Central memory CD4-positive, alpha-beta T cell (primary cell): ENCODE data around the gene CABP2.
A peak's percentile ranks its signal among the peaks of the same experiment; 100 is the strongest.
"Not testable (repeated sequence)": the region's sequence is repeated elsewhere in the genome, so short reads cannot be mapped to it uniquely, and the experiment has no call there.

Source experiments
- DNase-seq: peaks from one replicate; pipeline ENCODE4 v3.0.0; 2022

The CABP2 gene

DNA sequence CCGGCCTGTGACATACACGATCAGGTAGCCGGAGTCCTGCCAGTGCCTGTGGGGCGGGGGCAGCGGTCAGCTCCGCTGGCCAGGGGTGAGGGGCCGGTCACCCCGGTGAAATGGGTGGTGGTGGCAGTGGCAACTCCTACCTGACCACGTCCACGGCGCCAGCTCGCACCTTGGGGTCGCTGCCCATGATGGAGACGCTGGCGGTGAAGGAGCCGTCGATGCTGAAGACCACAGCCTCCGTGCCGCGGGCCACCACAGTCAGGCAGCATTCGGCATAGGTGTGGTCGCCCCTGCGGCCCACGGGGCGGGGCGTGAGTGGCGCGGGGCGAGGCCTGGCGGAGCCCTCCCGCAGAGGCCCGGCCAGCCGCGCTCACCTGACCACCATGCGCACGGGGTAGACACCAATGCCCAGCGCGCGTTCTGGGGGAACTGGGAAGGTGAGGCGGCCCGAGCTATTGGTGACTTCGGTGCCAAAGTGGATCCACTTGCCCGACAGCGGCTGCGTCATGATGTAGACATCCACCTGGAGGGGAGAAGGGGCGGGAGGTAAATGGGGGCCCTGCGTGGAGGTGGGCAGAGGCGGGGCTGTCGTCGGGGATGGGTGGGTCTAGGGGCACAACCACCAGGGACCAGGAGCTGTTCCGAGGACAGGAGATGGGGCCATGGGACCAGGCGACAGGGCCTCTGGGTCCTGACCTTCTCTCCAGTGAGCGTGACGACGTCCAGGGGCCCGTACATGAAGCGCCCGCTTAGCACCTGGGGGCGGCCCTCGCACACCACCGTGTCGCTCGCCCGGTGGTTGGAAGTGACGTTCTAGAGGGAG lies 29.5 kb downstream of the CABP2 start:
- no peak for DNase-seq

DNA sequence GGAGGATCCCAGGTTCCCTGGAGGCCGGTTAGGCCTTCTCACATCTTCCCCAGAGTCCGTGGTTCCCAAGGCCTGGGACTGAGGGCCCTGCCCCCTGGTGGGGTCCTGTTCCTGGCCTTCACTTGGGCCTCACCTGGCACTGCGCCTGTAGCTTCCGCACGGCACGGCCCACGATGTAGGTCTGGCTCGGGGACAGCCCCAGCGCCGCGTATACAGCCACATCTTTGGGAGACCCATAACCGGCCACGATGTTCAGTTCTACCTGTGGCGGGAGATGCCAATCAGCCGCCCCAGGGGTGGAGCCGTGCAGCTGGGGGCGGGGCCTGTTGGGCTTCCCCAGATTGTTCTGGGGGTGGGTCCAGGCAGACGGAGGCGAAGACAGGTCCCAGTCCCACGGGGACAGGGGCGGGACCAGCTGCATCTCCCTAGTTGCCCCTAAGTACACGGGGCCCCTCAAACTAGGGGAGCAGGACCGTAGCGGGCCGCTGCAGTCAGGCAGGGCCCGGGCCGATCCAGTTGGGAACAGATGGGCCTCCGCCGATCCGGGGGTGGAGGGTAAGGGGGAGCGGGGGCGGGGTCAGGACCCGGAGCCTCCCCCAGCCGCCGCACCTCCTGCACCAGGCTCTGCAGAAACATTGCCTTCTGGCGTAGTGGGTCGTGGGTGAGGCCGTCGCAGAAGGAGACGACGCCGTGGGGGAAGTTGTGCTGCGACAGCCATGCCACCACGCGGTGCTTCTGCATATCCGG lies 30.3 kb downstream of the CABP2 start:
- no peak for DNase-seq

DNA sequence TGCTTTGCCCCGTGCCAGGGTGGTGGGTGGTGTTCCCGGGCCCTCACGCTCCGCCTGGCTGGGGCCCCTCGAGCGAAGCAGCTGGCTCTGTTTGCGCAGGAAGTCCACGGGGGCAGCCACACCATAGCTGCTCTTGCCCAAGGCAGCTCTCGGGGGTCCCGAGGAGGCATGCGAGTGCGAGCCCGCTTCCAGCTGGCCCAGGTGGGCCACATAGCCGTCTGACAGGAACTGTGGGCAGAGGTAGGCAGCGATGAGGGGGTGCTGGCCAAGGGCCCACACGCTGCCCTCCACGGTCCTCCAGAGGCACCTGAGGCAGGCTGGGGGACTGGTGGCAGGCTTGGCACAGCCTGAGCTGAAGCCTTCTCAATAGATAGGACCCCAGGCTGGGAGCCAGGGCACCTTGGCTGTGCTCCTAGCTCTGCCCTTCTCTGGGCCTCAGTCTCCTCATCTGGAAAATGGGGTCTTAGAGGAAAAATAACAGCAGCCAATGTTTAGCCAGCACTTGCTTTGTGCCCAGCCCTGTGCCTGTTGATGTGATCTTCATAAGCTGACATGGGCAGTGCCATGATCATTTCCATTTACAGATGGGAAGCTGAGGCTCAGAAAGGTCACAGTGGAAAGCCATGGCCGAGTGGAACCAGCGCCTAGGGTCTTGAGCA lies 31.0 kb downstream of the CABP2 start:
- no peak for DNase-seq

DNA sequence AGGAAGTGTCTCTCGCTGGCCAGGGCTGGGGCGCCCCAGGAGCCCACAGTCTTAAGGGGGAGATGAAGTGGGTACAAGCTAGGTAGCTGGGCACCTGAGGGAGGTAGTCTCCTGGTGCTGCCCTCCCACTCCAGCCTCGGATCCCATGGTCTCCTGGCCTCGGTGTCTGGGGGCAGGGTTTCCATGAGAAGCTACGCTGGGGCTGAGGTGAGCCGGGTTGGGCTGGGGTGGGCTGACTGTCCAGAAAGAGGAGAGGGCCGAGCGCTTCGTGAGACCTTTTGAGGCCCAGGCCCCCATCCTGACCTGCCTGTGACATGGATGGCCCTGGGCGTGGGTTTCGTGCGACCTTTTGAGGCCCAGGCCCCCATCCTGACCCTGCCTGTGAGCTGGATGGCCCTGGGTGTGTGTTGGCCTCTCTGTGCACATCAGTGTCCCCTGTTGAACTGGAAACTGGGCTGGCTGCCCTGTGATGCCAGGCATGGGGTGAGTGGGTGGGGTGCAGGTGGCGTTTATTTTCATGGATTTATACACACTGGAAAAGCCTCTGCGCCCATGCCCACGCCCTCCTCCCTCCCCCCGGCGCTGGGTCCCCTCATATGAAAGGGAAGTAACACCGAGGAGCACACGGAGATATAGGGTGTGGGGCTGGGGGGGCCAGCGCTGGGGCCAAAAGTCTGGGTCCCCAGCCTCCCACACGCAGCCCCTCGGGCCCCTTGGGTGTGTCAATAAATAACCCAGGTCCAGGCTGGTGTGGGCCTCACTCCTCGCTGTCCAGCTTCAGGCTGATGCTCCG lies 31.8 kb downstream of the CABP2 start:
- DNase-seq = no peak

DNA sequence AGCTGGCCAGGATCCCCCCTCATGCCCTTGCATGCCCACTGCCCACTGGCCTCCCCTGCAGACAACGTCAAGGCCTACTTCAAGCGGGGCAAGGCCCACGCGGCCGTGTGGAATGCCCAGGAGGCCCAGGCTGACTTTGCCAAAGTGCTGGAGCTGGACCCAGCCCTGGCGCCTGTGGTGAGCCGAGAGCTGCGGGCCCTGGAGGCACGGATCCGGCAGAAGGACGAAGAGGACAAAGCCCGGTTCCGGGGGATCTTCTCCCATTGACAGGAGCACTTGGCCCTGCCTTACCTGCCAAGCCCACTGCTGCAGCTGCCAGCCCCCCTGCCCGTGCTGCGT lies 32.5 kb downstream of the CABP2 start:
- DNase-seq = no peak

DNA sequence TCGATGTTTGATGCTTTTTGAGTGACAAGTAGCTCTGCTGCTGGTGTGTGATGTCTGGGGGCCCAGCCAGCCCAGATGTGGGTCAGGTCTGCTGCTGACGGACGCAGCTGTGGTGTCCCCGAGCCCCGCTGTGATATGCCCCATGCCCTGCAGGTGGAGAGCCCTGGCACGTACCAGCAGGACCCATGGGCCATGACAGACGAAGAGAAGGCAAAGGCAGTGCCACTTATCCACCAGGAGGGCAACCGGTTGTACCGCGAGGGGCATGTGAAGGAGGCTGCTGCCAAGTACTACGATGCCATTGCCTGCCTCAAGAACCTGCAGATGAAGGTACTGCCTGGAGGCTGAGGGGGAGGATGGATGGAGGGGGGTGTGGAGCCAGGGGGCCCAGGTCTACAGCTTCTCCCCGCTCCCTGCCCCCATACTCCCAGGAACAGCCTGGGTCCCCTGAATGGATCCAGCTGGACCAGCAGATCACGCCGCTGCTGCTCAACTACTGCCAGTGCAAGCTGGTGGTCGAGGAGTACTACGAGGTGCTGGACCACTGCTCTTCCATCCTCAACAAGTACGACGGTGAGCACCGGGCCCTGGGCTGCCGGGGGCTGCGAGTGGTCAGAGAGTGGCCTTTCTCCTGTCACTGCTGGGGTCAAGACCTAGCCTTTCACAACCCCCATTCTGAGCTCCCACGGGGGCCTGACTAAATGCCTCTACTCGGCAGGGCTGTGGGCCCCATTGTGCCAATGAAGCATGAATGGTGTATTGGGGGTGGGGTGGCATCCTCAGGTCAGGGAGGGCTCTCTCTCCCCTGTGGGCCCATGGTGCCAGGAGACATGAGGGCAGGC lies 33.1 kb downstream of the CABP2 start:
- no peak for DNase-seq

DNA sequence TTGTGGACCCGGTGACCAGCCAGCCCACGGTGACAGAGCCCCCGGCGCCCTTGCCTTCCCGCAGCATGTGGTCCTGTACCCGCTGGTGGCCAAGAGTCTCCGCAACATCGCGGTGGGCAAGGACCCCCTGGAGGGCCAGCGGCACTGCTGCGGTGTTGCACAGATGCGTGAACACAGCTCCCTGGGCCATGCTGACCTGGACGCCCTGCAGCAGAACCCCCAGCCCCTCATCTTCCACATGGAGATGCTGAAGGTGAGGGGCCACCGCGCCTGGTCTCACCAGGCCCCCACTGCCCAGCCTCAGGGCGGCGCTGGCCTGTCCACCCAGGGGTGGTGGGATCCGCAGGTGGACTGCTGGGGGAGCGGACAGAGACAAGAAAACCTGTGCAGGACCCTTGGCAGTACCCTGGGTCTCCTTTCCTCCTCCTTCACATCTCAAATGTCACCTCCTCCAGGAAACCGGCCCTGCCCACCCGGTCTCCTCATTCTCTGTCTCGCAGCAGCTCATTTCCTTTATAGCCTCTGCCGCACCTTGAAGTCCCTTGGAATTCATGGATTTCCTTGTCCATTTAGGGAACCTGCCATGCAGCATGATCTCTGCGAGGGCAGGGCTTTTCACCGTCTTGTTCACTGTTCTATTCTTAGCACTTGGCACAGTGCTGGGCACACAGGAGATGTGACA lies 33.9 kb downstream of the CABP2 start:
- no peak for DNase-seq

DNA sequence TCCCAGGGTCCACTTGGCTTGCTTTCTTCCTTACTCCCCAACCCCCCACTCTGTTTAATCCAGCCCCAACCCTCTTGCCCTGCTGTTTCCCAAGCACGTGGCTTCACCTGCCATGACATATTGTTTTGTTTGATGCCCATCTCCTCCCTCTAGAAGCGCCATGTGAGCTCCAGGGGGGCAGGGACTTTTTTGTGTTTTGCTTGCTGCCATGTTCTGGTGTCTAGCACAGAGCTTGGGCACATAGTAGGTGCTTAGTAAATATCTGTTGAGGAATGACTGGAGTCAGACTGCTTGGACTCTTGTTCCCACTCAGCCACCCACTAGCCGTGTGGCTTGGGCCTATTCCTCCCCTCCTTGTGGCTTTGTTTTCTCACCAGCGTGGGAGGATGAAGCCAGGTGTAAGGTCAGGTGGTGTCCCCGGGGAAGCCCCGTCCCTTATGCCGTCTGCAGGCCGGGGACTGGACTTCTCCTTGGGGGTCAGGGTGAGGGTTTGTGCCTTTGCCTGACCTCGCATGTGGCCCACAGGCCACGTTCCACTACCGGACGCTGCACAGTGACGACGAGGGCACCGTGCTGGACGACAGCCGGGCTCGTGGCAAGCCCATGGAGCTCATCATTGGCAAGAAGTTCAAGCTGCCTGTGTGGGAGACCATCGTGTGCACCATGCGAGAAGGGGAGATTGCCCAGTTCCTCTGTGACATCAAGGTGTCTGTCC lies 36.6 kb downstream of the CABP2 start:
- DNase-seq = peak; percentile 22

DNA sequence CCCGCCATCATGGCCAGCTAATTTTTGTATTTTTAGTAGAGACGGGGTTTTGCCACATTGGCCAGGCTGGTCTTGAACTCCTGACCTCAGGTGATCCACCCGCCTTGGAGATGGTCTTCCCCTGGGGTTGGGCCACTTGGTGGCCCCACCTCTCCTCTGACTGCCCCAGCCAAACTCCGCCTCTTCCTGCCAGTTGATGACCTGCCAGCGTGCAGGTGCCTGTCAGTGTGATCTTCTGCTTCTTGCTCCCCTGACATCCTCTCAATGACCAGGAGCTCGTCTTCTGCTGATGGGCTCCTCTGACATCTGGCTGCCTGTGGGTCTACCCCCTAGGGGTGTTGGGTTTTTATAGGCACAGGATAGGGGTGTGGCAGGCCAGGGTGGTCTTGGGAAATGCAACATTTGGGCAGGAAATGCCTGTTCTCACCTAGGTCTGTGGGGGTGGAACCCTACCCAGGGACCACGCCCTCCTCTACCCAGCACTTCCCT lies 37.3 kb downstream of the CABP2 start:
- DNase-seq = peak; percentile 35

DNA sequence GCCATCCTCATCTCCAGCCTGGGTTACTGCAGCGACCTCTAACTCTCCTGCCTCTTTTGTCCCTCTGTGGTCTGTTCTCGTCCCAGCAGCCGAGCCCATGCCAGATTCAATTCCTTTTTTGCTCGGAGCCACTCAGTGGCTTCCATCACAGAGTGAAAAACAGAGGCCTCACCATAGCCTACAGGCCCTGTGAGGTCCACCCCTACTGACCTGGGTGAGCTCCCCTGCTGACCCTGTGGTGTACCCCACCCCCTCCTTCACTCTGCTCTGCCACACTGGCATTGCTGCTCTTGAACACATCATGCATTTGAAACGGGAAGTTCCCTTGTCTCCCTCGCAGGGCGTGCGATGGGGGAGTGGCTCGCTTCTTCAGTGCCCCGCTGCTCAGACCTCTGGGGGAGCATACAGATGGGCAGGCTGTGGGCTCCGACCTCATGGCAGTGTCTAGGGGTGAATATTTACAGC lies 38.4 kb downstream of the CABP2 start:
- peak; percentile 61 for DNase-seq

DNA sequence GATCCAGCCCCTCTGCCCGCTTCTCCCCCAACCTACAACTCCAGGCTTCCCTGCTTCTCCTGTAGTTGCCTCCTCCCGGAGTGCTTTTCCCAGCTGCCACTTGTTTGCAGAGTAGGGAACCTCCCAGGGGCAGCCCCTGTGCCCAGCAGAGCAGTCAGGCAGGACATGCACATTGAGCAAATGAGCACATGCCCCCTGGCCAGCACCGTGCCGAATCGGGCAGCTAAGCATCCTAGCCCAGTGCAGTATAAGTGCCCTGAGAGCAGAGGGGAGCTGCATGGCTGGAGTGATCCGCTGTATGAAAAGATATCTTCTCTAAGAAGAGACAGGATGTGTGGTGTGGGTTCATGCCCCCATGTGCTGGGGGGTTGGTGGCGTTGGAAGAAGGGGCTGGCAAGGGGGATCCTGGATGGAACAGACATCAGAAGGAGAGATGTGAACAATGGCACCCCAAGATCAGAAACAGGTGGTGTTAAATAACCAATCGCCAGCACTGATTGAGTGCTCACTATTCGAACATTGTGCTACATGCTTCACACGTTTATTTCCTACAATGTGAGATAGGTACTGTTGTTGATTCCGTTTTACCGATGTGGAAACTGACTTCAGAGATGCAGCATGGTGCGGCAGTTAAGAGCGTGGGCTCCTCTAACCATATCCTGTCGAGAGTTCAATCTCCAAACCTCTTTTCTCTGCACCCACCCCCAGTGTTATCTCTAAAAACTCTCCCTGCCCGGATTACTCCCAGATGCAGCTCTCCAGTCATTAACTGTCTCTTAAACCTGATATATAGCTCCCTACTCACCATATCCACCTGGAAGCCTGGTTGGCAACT lies 39.2 kb downstream of the CABP2 start:
- peak; percentile 80 for DNase-seq

DNA sequence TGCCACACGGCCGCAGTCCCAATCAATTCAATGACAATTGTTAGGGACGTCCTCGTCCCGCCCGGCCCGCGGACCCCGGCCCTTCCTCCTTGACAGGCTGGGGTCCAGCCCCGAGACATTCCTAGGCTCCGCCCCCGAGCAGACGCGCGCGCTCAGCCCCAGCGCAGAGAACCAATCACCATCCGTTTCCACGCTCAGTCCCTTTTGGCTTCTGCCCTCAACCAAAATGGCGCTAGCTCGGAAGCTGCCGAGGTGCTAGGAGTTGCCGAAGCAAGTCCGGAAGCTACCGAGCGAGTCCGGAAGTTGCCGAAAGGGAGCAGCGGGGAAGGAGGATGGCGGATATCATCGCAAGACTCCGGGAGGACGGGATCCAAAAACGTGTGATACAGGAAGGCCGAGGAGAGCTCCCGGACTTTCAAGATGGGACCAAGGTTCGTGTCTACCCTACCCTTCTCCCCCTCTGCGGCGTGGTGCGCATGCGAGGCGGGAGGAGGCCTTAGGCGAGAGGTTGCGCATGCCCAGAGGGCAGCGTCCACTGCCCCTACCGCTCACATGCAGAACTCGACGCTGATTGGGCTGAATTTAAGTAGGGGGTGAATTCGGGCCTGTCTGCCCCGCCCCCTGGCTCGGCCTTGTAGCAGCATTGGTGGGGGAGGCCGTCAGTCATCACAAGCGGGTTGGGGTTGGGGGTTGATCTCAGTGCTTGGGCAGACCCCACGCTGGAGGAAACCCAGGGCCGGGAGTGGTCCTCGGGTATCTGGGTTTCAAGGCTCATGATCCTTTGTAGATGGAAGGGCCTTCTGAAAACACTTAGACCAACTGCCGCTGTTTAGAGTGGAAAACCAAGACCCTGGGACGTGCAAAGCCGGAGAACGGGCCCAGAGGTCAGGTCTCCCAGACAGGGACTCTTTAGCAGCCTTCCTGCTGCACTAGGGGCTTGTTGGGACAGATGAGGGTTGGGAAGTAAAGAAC lies 40.1 kb downstream of the CABP2 start, which contains the start of gene AIP:
Gene AIP (plus strand): TSS at position 200 of the 972 bp plus-strand sequence. CDS start 133 bp downstream, at position 333.
- peak; percentile 97 for DNase-seq

DNA sequence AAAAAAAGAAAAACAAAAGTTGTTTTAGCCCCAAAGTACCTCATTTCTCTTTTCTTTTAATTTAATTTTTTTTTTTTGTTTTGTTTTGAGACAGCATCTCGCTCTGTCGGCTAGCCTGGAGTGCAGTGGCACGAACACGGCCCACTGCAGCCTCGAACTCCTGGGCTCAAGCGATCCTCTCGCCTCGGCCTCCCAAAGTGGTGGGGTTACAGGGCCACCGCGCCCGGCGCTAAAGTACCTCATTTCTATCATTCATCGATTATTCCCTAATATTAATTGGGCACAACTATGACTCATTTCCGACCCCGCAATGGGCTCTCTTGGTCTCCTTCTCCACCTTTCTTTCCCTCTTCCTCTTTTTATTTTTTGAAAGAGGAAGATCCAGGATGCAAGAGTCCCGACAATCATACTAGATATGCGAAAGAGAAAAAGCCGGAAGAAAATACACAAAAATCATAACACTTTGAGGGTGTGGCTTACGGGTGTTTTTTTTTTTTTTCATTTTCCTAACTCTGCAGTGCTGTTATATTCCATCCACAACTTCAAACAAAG lies 40.9 kb downstream of the CABP2 start:
- no peak for DNase-seq

DNA sequence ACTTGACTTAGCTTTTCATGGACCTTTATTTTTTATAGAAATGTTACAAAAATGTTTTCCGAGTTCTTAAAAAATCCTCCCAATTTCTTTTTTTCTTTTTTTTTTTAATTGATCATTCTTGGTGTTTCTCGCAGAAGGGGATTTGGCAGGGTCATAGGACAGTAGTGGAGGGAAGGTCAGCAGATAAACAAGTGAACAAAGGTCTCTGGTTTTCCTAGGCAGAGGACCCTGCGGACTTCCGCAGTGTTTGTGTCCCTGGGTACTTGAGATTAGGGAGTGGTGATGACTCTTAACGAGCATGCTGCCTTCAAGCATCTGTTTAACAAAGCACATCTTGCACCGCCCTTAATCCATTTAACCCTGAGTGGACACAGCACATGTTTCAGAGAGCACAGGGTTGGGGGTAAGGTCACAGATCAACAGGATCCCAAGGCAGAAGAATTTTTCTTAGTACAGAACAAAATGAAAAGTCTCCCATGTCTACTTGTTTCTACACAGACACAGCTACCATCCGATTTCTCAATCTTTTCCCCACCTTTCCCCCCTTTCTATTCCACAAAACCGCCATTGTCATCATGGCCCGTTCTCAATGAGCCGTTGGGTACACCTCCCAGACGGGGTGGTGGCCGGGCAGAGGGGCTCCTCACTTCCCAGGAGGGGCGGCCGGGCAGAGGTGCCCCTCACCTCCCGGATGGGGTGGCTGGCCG lies 45.7 kb downstream of the CABP2 start:
- not testable (repeated sequence) for DNase-seq

DNA sequence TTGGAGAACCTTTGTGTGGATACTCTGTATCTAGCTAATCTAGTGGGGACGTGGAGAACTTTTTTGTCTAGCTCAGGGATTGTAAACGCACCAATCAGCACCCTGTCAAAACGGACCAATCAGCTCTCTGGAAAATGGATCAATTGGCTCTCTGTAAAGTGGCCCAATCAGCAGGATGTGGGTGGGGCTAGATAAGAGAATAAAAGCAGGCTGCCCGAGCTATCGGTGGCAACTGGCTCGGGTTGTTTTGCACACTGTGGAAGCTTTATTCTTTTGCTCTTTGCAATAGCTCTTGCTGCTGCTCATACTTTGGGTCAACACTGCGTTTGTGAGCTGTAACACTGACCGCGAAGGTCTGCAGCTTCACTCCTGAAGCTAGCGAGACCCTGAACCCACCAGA lies 46.6 kb downstream of the CABP2 start:
- not testable (repeated sequence) for DNase-seq

DNA sequence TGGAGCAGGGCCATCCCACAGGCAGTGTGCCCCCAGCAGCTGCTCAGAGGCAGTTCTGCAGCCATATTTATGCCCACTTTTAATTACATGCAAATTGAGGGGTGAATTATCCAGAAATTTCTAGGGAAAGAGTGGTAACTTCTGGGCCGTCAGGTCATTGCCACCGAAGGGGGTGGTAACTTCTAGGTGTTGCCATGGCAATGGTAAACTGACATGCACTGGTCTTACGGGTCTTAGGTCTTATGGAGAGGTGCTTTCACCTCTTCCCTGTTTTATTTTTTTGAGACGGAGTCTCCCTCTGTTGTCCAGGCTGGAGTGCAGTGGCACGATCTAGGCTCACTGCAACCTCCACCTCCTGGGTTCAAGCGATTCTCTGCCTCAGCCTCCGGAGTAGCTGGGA lies 50.4 kb downstream of the CABP2 start:
- no peak for DNase-seq
